Mucosa of gallbladder (tissue), 1 donor: ENCODE results near the gene MCC. TPM values are rescaled to one million over a fixed set of nuclear protein-coding genes. Genes with fewer than 3 reads are reported as not detected.
"Not testable (repeated sequence)": the region's sequence is repeated elsewhere in the genome, so short reads cannot be mapped to it uniquely, and the experiment has no call there.

Source experiments
- DNase-seq: peaks from one replicate; pipeline ENCODE4 v3.0.0-alpha.2; 2020; ENCODE audit warnings: low spot score
- total RNA-seq: library from RNA; stranded (reverse); gene quantifications from one replicate; pipeline ENCODE4 v1.2.1, GENCODE V29; 2021
- donor health status: DM: no; HTN: no; CAD: no.

The MCC gene
- total RNA-seq, 1 donor from 2014 or later, result 12.2 TPM

- no peak for DNase-seq
Observed at GRCh38 chr5:113425909-113426308, 62.3 kb downstream of the MCC start.

- no peak for DNase-seq
Observed at GRCh38 chr5:113421693-113422092, 66.6 kb downstream of the MCC start.

- DNase-seq, result no peak
Observed at GRCh38 chr5:113405530-113405929, 82.7 kb downstream of the MCC start.

GRCh38 chr5:113404269-113404668, 84.0 kb downstream of the MCC start:
- no peak for DNase-seq

- DNase-seq, result not testable (repeated sequence)
Observed at GRCh38 chr5:113397986-113398385, 90.3 kb downstream of the MCC start.

GRCh38 chr5:113397046-113397445, 91.2 kb downstream of the MCC start:
- DNase-seq, result no peak

GRCh38 chr5:113394658-113395057, 93.6 kb downstream of the MCC start:
- no peak for DNase-seq

GRCh38 chr5:113390224-113390623, 98.0 kb downstream of the MCC start:
- no peak for DNase-seq

- no peak for DNase-seq
Observed at GRCh38 chr5:113389116-113389515, 99.1 kb downstream of the MCC start.

- DNase-seq, result no peak
Observed at GRCh38 chr5:113387844-113388243, 100.4 kb downstream of the MCC start.

- DNase-seq, result no peak
Observed at GRCh38 chr5:113384782-113385285, 103.4 kb downstream of the MCC start.

- no peak for DNase-seq
Observed at GRCh38 chr5:113382731-113383130, 105.5 kb downstream of the MCC start.

- DNase-seq, result no peak
Observed at GRCh38 chr5:113381791-113382190, 106.5 kb downstream of the MCC start.

GRCh38 chr5:113380807-113381326, 107.4 kb downstream of the MCC start:
- DNase-seq, result no peak

GRCh38 chr5:113379936-113380806, 108.1 kb downstream of the MCC start:
- no peak for DNase-seq

GRCh38 chr5:113378959-113379541, 109.2 kb downstream of the MCC start:
- DNase-seq, result peak; percentile 52

GRCh38 chr5:113378514-113378913, 109.7 kb downstream of the MCC start:
- no peak for DNase-seq

GRCh38 chr5:113378081-113378480, 110.2 kb downstream of the MCC start:
- no peak for DNase-seq

GRCh38 chr5:113376640-113377039, 111.6 kb downstream of the MCC start:
- no peak for DNase-seq

- DNase-seq, result no peak
Observed at GRCh38 chr5:113375480-113376060, 112.7 kb downstream of the MCC start.

- DNase-seq, result no peak
Observed at GRCh38 chr5:113373426-113373825, 114.8 kb downstream of the MCC start.

- DNase-seq, result no peak
Observed at GRCh38 chr5:113371721-113372196, 116.5 kb downstream of the MCC start.
